CD4-positive, alpha-beta T cell treated with Interleukin-15 for 1 hour (primary cell): ENCODE measurements around the gene ILRUN.
"Not testable (repeated sequence)": the region's sequence is repeated elsewhere in the genome, so short reads cannot be mapped to it uniquely, and the experiment has no call there.

Experiments
- DNase-seq: peaks from one replicate; pipeline ENCODE4 v3.0.0-alpha.2; 2020

ILRUN gene

GRCh38 chr6:34696739-34697543, at the start of gene ILRUN:
Gene ILRUN (minus strand): TSS chr6:34696767. CDS start chr6:34696603, 164 bp downstream.
- DNase-seq: peak; percentile 96

- DNase-seq: no peak
These were observed 48.9 kb upstream of the ILRUN start for GRCh38 chr6:34745277-34746103.

GRCh38 chr6:34744294-34744647, 47.7 kb upstream of the ILRUN start:
- not testable (repeated sequence) for DNase-seq

- no peak for DNase-seq
These were observed 47.2 kb upstream of the ILRUN start for GRCh38 chr6:34743625-34744293.

- DNase-seq: no peak
These were observed 45.5 kb upstream of the ILRUN start for GRCh38 chr6:34742094-34742493.

- no peak for DNase-seq
These were observed 40.3 kb upstream of the ILRUN start for GRCh38 chr6:34736823-34737222.

- DNase-seq: no peak
These were observed 35.0 kb upstream of the ILRUN start for GRCh38 chr6:34731393-34732060.

GRCh38 chr6:34729631-34730470, 33.3 kb upstream of the ILRUN start:
- DNase-seq: no peak

- DNase-seq: no peak
These were observed 29.5 kb upstream of the ILRUN start for GRCh38 chr6:34726055-34726454.

GRCh38 chr6:34723203-34723602, 26.6 kb upstream of the ILRUN start:
- no peak for DNase-seq

- DNase-seq: no peak
These were observed 25.9 kb upstream of the ILRUN start for GRCh38 chr6:34722451-34722850.

GRCh38 chr6:34720160-34720559, 23.6 kb upstream of the ILRUN start:
- DNase-seq: not testable (repeated sequence)

GRCh38 chr6:34719646-34720045, 23.1 kb upstream of the ILRUN start:
- not testable (repeated sequence) for DNase-seq

GRCh38 chr6:34718976-34719375, 22.4 kb upstream of the ILRUN start:
- DNase-seq: no peak

GRCh38 chr6:34717466-34717865, 20.9 kb upstream of the ILRUN start:
- no peak for DNase-seq

- no peak for DNase-seq
These were observed 18.1 kb upstream of the ILRUN start for GRCh38 chr6:34714663-34715062.

- not testable (repeated sequence) for DNase-seq
These were observed 16.3 kb upstream of the ILRUN start for GRCh38 chr6:34712881-34713280.

GRCh38 chr6:34709386-34709785, 12.8 kb upstream of the ILRUN start:
- DNase-seq: no peak

GRCh38 chr6:34705241-34705640, 8.7 kb upstream of the ILRUN start:
- no peak for DNase-seq

GRCh38 chr6:34701199-34701598, 4.6 kb upstream of the ILRUN start:
- no peak for DNase-seq

GRCh38 chr6:34697904-34698559, 1.5 kb upstream of the ILRUN start:
- DNase-seq: no peak

- no peak for DNase-seq
These were observed 923 bp upstream of the ILRUN start for GRCh38 chr6:34697544-34697836.
